A549 (cell line): ENCODE results near the gene LARGE1.

Experiments
- BHLHE40 ChIP-seq: IDR thresholded peaks from 2 replicates; pipeline ENCODE4 v1.6.1; 2012; ENCODE audit warnings: low read depth, low read length, inconsistent platforms
- CBX8 ChIP-seq: fragments of 200-600 bp; sonication (generic); IDR thresholded peaks from 2 replicates; pipeline ENCODE4 v1.6.1; 2016
- CHD4 ChIP-seq: fragments of 200-600 bp; sonication (generic); IDR thresholded peaks from 2 replicates; pipeline ENCODE4 v1.6.1; 2016; ENCODE audit warnings: antibody characterized with exemption, mild to moderate bottlenecking, borderline replicate concordance
- EHMT2 ChIP-seq: fragments of 200-600 bp; sonication (generic); IDR thresholded peaks from 2 replicates; pipeline ENCODE4 v1.6.1; 2016; ENCODE audit warnings: antibody characterized with exemption, low read depth, mild to moderate bottlenecking, moderate library complexity
- EP300 ChIP-seq, 2 experiments: fragments of >200 bp; sonication (Bioruptor Twin); formaldehyde crosslinking; IDR thresholded peaks; 2 replicates in 1 of 2; 3 replicates in 1 of 2; pipeline ENCODE4 v1.6.1; 2016 to 2017
- MAZ ChIP-seq: fragments of 150-350 bp; IDR thresholded peaks from 2 replicates; pipeline ENCODE4 v1.6.1; 2014; ENCODE audit warnings: antibody characterized with exemption, low read depth, low read length, borderline replicate concordance
- NR3C1 ChIP-seq: fragments of >200 bp; sonication (Bioruptor Twin); formaldehyde crosslinking; IDR thresholded peaks from 3 replicates; pipeline ENCODE4 v1.6.1; 2017
- PHF8 ChIP-seq: fragments of 200-600 bp; sonication (generic); IDR thresholded peaks from 2 replicates; pipeline ENCODE4 v1.6.1; 2016; ENCODE audit warnings: low read depth, mild to moderate bottlenecking, antibody characterized with exemption, moderate library complexity, borderline replicate concordance
- POLR2A ChIP-seq: IDR thresholded peaks from 2 replicates; pipeline ENCODE4 v1.6.1; 2012; ENCODE audit warnings: mild to moderate bottlenecking, low read length
- RARB ChIP-seq: fragments of 250-450 bp; sonication (Bioruptor Pico); IDR thresholded peaks from 2 replicates; pipeline ENCODE4 v1.8.0; 2021; ENCODE audit warnings: mild to moderate bottlenecking, moderate library complexity
- RCOR1 ChIP-seq: fragments of 150-350 bp; IDR thresholded peaks from 2 replicates; pipeline ENCODE4 v1.6.1; 2014; ENCODE audit warnings: antibody characterized with exemption, low read length, low read depth
- TF ChIP-seq, protein P1 (sequence below): fragments of 250-450 bp; sonication (Bioruptor Pico); IDR thresholded peaks from 2 replicates; pipeline ENCODE4 v1.5.0; 2021; ENCODE audit warnings: mild to moderate bottlenecking, moderate library complexity, borderline replicate concordance
- TF ChIP-seq, protein P2 (sequence below): fragments of >200 bp; sonication (Bioruptor Twin); formaldehyde crosslinking; IDR thresholded peaks from 3 replicates; pipeline ENCODE4 v1.5.1; 2016
- TF ChIP-seq, protein P3 (sequence below): IDR thresholded peaks from 2 replicates; pipeline ENCODE4 v1.6.1; 2012; ENCODE audit warnings: low read depth, borderline replicate concordance

DNA sequence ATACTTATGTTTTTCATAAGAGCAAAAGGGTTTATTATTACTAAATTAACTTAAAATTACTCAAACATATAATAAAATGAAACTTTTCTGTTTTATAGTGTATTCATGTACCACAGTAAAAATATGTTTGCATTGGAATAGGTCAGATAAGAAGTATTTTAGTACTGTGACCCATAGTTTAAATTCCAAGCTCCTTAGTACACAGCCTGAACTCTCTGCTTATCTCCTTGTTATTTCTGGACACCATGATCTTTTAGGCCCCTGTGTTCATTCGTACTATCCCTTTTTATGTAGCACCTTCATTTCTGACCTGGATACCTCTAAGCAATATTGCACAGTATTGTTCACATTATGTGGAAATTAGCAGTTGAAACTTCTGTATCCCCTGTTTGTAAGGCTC is 565.3 kb downstream of the LARGE1 start:
- TF ChIP-seq, protein P1, sequence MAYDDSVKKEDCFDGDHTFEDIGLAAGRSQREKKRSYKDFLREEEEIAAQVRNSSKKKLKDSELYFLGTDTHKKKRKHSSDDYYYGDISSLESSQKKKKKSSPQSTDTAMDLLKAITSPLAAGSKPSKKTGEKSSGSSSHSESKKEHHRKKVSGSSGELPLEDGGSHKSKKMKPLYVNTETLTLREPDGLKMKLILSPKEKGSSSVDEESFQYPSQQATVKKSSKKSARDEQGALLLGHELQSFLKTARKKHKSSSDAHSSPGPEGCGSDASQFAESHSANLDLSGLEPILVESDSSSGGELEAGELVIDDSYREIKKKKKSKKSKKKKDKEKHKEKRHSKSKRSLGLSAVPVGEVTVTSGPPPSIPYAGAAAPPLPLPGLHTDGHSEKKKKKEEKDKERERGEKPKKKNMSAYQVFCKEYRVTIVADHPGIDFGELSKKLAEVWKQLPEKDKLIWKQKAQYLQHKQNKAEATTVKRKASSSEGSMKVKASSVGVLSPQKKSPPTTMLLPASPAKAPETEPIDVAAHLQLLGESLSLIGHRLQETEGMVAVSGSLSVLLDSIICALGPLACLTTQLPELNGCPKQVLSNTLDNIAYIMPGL: no peak
- TF ChIP-seq, protein P2, sequence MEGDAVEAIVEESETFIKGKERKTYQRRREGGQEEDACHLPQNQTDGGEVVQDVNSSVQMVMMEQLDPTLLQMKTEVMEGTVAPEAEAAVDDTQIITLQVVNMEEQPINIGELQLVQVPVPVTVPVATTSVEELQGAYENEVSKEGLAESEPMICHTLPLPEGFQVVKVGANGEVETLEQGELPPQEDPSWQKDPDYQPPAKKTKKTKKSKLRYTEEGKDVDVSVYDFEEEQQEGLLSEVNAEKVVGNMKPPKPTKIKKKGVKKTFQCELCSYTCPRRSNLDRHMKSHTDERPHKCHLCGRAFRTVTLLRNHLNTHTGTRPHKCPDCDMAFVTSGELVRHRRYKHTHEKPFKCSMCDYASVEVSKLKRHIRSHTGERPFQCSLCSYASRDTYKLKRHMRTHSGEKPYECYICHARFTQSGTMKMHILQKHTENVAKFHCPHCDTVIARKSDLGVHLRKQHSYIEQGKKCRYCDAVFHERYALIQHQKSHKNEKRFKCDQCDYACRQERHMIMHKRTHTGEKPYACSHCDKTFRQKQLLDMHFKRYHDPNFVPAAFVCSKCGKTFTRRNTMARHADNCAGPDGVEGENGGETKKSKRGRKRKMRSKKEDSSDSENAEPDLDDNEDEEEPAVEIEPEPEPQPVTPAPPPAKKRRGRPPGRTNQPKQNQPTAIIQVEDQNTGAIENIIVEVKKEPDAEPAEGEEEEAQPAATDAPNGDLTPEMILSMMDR: no peak
- TF ChIP-seq POLR2A: no peak
- no peak for TF ChIP-seq BHLHE40
- TF ChIP-seq MAZ: no peak
- TF ChIP-seq RCOR1: no peak
- no peak for TF ChIP-seq CBX8
- TF ChIP-seq EP300 (IDR thresholded peaks at IDR 0.05): no peak
- TF ChIP-seq RARB (CRISPR knock-in tag): no peak
- no peak for TF ChIP-seq CHD4
- TF ChIP-seq EHMT2: no peak
- TF ChIP-seq NR3C1: no peak
- TF ChIP-seq PHF8: no peak
- TF ChIP-seq, protein P3, sequence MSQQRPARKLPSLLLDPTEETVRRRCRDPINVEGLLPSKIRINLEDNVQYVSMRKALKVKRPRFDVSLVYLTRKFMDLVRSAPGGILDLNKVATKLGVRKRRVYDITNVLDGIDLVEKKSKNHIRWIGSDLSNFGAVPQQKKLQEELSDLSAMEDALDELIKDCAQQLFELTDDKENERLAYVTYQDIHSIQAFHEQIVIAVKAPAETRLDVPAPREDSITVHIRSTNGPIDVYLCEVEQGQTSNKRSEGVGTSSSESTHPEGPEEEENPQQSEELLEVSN: no peak
